Fibroblast of lung (primary cell): ENCODE measurements around the gene DUSP19.

Experiments
- EZH2 ChIP-seq: IDR thresholded peaks from 2 replicates; pipeline ENCODE4 v1.5.1; 2012; ENCODE audit warnings: low read length, control low read depth, mild to moderate bottlenecking; ENCODE audit errors: missing control alignments
- TF ChIP-seq, protein P1 (sequence below), 2 donors: IDR thresholded peaks in 1 of 2; conservative IDR thresholded peaks in 1 of 2; 1 replicate in 1 of 2; 2 replicates in 1 of 2; pipeline ENCODE4 v1.5.1; 2011 to 2012; ENCODE audit warnings: low read length in 2 of 2, control low read depth in 1 of 2, inconsistent platforms in 1 of 2, low read depth in 1 of 2, mild to moderate bottlenecking in 1 of 2

DNA sequence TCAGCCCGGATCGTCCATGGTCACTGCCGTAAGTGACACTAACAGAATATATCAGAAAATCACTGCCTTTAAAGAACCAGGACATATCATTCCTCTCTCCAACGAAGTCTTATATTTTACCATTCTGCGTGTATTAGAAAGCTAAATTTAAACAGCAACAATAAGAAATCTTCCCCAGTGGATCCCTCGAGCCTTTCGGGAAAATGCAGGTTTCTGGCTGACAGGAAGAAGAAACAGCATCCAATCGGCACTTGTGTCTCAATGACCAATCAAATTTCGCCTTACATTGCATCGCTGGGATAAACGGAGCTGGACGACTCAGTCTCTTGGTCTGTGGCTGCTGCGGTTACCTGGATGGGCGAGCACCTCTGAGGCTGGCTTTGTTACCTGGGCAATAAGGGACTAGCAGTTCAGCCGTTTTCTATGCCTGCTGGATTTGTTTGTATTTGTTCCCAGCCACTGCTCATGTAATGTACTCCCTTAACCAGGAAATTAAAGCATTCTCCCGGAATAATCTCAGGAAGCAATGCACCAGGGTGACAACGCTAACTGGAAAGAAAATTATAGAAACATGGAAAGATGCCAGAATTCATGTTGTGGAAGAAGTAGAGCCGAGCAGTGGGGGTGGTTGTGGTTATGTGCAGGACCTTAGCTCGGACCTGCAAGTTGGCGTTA lies at the start of gene DUSP19:
- TF ChIP-seq, protein P1, sequence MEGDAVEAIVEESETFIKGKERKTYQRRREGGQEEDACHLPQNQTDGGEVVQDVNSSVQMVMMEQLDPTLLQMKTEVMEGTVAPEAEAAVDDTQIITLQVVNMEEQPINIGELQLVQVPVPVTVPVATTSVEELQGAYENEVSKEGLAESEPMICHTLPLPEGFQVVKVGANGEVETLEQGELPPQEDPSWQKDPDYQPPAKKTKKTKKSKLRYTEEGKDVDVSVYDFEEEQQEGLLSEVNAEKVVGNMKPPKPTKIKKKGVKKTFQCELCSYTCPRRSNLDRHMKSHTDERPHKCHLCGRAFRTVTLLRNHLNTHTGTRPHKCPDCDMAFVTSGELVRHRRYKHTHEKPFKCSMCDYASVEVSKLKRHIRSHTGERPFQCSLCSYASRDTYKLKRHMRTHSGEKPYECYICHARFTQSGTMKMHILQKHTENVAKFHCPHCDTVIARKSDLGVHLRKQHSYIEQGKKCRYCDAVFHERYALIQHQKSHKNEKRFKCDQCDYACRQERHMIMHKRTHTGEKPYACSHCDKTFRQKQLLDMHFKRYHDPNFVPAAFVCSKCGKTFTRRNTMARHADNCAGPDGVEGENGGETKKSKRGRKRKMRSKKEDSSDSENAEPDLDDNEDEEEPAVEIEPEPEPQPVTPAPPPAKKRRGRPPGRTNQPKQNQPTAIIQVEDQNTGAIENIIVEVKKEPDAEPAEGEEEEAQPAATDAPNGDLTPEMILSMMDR (conservative IDR thresholded peaks at IDR 0.05 in 1 of 2, IDR thresholded peaks at IDR 0.05 in 1 of 2; ENCODE audit: low read depth in 1 of 2, low read length in 2 of 2), result no peak
- TF ChIP-seq EZH2, result no peak
